Measurements from ENCODE around the gene GTF2F2.

GTF2F2 gene

DNA sequence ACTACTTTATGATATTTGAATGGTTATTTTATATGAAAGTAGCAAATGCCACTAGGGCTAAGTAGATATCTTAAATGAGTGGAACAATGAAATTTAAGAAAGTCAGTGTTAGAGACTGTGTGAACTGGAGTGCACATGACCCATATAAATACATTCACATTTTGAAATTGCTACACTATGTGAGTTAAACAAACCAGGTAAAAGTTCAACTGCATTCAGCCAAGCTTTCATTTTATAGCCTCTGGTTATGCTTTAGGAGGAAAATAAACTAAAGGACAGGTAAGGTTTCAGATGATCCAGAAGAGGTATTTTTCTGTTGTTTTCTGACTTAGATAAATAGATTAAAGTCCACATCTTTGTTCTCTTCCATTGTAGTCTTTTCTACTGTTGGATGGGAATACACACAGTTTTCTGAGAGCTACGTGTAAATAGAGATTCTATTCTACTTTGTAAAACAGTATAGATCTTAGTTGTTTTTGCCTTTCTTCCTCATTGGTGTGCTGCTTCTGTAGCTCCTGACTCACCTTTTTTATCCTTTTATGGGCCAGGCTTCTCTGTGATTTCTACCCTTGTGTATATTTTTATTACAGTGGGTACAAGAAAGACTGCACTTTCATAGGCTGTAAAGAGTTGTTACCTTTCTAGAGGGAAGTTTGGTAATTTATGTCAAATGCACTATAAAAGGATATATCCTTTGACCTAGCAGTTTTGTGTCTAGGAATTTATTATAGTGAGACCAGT lies 135.1 kb downstream of the GTF2F2 start:
- TF ChIP-seq, protein P1, sequence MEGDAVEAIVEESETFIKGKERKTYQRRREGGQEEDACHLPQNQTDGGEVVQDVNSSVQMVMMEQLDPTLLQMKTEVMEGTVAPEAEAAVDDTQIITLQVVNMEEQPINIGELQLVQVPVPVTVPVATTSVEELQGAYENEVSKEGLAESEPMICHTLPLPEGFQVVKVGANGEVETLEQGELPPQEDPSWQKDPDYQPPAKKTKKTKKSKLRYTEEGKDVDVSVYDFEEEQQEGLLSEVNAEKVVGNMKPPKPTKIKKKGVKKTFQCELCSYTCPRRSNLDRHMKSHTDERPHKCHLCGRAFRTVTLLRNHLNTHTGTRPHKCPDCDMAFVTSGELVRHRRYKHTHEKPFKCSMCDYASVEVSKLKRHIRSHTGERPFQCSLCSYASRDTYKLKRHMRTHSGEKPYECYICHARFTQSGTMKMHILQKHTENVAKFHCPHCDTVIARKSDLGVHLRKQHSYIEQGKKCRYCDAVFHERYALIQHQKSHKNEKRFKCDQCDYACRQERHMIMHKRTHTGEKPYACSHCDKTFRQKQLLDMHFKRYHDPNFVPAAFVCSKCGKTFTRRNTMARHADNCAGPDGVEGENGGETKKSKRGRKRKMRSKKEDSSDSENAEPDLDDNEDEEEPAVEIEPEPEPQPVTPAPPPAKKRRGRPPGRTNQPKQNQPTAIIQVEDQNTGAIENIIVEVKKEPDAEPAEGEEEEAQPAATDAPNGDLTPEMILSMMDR (IDR thresholded peaks at IDR 0.05; ENCODE audit: low read depth, low read length): no peak
- H3K4me3 ChIP-seq (replicated peaks in 1 of 2; ENCODE audit: low read depth in 2 of 2, low read length in 2 of 2): no peak overlapping the region
- DNase-seq (ENCODE audit: low read depth in 2 of 2): no peak

DNA sequence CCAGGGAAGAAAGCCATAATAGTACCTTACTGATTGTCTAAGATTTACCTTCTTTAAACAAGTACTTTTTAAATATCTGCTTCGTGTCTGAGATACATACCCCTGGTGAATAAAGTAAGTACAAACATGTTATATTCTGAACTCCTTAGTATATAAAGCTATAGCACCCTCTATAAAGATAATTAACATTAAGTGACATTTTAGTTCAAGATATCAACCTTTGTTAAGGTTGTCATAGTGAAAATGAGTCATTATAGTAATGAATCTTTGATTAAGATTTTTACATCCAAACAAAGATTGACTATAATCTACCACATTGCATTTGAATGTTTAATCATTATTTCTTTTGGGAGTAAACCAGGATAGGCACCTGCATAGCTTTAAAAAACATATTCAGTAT lies 135.9 kb downstream of the GTF2F2 start:
- no peak overlapping the region for H3K4me3 ChIP-seq (replicated peaks in 1 of 2; ENCODE audit: low read depth in 2 of 2, low read length in 2 of 2)
- TF ChIP-seq, protein P1 (IDR thresholded peaks at IDR 0.05; ENCODE audit: low read depth, low read length): no peak
- no peak for DNase-seq (ENCODE audit: low read depth in 2 of 2)

DNA sequence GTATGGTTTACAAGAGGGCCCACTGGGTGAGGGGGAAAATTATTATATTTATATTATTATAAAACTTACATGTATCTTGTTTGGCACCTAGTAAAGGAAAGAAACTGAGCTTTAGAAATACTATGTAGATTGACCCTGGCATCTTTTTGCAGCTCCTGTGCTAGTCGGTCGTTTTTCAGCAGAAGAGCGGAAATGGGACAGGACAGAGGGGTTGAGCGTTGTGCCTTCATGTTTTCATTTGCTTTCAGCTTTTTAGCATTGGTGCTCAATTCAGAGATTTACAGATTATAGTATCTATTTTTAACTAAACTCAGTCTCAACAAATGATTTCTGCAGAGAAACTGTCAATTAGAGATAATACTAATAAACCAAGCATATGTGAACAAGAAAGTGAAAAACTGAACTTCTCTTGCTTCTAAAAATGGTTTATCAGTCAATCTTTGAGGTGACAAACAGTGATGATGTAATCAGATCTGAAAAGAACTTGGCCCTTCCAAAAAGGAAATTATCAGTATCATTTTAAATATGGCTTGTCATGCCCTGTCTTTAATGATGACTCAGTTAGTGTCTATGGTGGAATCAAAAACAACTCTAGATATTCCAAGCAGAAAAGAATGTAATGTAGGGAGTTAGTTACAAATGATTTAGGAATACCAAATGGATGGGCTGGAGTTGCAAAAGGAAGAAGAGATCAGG lies 137.5 kb downstream of the GTF2F2 start:
- TF ChIP-seq, protein P1 (IDR thresholded peaks at IDR 0.05; ENCODE audit: low read depth, low read length): no peak
- peak in 1 of 2 donors; percentile 20 for DNase-seq (ENCODE audit: low read depth in 2 of 2)
- H3K4me3 ChIP-seq (replicated peaks in 1 of 2; ENCODE audit: low read depth in 2 of 2, low read length in 2 of 2): no peak overlapping the region

DNA sequence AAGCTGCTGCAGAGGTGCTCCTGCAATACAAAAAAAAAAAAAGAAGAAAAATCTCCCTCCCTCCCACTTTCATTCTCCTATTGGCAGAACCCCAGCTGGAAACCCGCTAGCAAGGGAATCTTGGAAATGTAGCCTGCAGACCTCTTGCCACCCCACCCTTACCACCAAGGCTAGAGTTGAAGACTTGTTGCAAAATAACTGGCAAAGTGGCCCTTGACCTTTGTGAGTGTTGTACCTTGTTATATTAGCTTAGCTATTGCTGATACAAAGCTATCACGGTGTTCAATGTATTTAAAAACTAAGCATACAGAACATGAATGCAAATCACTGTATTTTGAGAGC lies 138.0 kb downstream of the GTF2F2 start:
- TF ChIP-seq, protein P1 (IDR thresholded peaks at IDR 0.05; ENCODE audit: low read depth, low read length): no peak
- H3K4me3 ChIP-seq (replicated peaks in 1 of 2; ENCODE audit: low read depth in 2 of 2, low read length in 2 of 2): no peak overlapping the region
- peak in 1 of 2 donors; percentile 65 for DNase-seq (ENCODE audit: low read depth in 2 of 2)

DNA sequence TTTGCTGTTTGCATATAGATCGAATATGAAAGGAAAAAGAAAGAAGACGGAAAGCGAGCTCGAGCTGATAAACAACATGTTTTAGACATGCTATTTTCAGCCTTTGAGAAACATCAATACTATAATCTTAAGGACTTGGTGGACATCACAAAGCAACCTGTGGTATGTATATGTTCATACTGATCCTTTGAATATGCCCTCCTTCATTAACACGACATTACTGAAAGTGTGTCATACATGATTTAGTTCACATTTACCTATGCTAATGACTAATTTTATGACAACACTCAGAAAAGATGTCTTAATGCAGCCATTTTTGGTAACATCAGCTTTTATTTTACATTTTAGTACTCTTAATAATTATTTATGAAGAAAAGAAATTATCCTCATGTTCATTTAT lies 146.9 kb downstream of the GTF2F2 start:
- TF ChIP-seq, protein P1 (IDR thresholded peaks at IDR 0.05; ENCODE audit: low read depth, low read length): no peak
- H3K4me3 ChIP-seq (replicated peaks in 1 of 2; ENCODE audit: low read depth in 2 of 2, low read length in 2 of 2): no peak overlapping the region
- DNase-seq (ENCODE audit: low read depth in 2 of 2): no peak

DNA sequence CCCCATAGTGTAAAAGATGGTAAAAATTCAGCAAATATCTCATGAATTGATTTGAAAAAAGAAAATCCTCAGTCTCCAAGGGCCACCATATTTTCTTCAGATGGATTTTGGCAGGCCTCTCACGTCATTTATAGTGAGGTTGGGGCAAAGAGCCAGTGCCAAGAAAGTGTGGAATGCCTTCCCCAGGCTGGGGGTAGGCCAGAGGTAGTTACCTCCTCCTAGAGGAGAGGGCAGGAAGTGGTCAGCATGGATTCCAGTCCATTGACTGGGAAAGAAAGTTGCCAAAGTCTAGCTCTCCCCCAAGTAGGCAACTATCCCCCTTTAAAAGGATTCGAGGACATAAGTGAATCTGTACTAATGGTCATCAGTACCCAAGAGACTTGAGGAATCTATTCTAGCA lies 148.9 kb downstream of the GTF2F2 start:
- TF ChIP-seq, protein P1 (IDR thresholded peaks at IDR 0.05; ENCODE audit: low read depth, low read length): no peak
- H3K4me3 ChIP-seq (replicated peaks in 1 of 2; ENCODE audit: low read depth in 2 of 2, low read length in 2 of 2): no peak overlapping the region
- peak; percentile 27 to 50 for DNase-seq (ENCODE audit: low read depth in 2 of 2)
